Measurements from ENCODE around the gene BAZ2B.
"Not testable (repeated sequence)": the region's sequence is repeated elsewhere in the genome, so short reads cannot be mapped to it uniquely, and the experiment has no call there.

Gene BAZ2B

DNA sequence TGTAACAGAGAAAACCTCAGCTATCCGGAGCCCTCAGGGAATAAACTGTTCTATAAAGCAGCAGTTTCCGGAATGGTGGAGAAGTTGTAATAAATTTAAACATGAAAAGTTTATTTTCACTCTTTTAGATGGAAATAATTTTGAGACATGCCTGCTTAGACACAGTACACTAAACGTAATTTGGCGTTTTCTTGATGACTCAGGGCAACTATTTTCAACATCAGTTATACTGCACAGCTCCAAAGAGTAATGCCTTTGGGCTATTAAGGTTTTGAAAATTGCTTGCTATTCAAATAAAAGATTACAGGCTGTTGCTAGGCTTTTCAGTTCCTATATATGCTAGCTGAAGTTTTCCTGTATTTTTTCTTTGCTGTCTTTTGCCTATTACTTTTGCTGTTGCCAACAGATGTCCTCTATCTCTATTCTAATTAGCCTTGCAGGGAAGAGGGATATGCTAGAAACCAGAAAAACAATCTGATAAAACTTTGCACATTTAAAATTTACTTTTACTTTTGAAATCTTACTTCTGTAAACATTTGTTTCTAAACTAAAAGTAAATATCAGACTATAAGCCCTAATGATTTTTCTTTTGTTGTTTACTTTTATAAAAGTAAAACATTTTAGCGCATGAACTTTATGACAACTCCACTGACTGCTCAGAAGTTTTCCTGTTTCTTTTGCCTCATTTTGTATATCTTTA, 216.5 kb downstream of the BAZ2B start:
- DNase-seq: no peak

DNA sequence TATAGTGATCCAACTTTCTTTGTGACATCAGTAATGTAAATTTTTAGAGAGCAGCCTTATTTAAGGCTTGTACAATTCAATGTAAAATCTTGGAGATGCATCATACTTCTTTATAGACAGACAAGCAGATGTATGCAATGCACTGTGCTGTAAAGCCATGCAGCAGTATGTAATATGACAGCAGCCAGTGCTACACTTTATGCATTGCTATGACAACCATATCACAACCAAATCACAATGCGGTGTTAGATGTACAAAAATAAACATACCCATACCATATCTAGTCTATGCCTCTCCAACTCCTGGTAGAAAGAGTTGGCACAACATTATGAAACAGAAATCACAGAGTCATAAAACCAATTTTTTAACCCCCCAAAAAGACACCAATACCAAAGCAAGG, 219.5 kb downstream of the BAZ2B start:
- no peak for DNase-seq

- no peak for DNase-seq
Observed at GRCh38 chr2:159382447-159383028, 233.8 kb downstream of the BAZ2B start.

DNA sequence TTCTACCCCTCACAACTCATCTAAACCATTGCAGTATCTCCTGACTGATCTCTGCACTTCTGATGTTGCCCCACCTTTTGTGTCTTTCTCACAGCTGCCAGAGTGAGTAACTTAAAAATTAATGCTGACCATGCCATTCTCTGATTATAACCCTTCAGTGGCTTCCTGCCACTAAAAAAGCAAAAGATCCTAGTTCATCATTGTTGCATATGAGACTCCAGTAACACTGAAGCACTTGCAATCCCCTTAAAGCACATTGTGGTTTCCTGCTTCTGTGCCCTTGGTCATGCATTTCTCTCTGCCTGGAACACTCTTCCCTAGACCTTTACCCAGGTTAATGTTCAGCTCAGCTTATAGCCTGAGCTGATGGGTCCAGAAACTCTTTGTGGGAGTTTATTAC, 234.8 kb downstream of the BAZ2B start:
- no peak for DNase-seq

- no peak for DNase-seq
Observed at GRCh38 chr2:159380685-159381239, 235.6 kb downstream of the BAZ2B start.

DNA sequence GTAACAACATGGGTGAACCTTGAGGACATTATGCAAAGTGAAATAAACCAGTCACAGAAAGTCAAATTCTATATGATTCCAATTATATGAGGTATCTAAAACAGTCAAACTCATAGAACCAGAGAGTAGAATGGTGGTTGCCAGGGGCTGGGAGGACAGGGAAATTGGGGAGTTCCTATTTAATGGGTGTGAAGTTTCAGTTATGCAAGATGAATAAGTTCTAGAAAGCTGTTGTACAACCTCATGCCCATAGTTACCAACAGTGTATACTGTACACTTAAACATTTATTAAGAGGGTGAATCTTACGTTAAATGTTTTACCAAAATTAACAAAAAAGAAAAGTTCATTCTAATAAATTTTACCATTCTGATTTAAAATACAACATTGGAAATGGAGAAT, 237.2 kb downstream of the BAZ2B start:
- no peak for DNase-seq

DNA sequence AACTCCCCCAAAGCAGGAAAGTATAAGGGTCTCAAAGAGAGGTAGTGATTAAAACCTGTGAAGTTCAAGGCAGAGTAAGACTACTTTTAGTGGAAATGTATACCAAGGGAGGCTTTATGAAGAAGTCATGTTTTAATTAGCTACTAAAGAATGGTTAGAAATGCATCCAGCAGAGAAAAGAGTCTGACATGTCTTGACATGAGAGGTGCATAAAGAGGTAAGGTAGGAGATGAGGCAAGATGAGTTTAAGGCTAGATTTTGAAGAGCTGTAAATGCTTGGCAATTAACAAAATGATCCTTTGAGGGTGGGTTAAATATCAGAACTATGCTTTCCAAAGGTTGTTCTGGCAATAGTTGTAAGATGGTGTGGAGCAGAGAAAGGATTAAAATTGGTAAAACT, 241.1 kb downstream of the BAZ2B start:
- no peak for DNase-seq

DNA sequence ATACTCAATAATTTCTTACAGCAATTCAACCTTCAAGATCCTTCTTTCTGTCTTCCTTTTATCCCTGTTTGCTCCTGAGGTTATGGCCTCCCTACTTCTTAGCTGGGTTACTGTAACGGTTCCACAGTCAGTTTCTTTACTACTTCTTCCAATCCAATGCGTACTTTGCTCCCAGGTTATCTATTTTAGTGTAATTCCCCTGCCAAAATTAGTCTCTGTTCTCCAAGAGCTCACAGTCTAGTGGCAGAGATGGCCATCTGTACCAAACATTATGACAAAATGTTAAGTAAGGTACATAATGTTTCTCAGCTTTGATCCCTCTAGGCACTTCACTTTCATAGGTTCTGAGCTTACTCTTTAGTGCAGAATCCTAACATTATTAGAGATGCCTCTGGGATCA, 244.8 kb downstream of the BAZ2B start:
- no peak for DNase-seq

DNA sequence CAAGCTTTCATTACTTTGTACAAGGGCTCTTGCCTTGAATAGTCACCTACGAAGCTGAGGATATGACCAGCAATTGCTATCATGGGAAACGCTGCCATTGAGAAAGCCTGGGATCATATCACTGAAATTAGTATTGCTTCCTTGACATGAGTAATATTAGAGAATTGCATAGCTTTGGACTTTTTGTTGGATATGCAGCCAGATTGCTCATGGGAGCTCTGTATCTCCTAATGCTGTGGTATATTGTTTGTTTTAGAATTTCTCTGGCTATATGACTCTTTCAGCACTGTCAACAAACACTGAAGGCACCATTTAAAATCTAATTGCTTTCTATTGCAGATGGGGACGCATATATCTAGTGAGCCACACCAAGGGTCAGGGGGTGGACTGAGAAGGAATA, 249.8 kb downstream of the BAZ2B start:
- no peak for DNase-seq

DNA sequence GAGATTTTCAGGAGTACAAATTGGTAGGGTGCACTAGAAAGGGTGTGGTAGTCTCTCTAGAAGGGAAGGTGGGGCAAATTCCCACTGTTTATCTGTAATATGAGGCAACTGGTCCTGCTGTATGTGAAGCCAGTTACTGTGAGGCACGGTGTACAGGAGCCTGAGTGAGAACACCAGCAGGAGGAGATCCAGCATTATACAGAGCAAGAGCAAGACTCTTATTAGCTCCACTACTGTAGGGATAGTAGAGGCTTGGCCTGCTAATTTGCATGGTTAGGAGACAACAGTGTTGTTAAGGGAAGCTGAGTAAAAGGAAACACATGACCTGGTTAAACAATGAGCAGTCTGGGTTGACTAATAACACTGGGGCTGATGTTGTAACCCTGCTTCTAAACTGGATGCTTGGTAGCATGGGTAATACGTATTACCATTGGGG, 253.5 kb downstream of the BAZ2B start:
- no peak for DNase-seq

DNA sequence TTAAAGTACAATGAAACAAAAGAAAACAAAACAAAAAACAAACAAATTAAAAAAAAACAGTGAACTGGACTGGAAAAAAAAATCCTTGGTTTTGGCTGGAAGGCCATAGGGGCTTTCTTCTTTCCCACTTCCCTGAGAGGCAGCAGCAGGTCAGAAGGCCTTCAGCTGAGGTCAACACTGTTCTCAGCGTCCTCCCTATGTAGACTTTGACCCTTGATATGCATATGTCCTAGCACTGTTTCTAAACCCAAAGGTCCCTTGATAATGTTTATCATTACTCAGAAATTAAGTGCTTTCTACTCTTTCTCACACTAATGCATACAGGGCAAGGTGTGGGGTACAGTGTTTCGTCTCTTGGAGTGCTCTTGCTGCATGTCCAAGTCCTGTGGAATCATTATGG, 254.3 kb downstream of the BAZ2B start:
- no peak for DNase-seq

DNA sequence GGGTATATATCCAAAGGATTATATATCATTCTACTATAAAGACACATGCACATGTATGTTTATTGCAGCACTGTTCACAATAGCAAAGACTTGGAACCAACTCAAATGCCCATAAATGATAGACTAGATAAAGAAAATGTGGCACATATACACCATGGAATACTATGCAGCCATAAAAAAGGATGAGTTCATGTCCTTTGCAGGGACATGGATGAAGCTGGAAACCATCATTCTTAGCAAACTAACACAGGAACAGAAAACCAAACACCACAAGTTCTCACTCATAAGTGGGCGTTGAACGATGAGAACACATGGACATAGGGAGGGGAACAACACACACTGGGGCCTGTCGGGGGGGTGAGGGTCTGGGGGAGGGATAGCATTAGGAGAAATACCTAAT, 254.7 kb downstream of the BAZ2B start:
- not testable (repeated sequence) for DNase-seq

DNA sequence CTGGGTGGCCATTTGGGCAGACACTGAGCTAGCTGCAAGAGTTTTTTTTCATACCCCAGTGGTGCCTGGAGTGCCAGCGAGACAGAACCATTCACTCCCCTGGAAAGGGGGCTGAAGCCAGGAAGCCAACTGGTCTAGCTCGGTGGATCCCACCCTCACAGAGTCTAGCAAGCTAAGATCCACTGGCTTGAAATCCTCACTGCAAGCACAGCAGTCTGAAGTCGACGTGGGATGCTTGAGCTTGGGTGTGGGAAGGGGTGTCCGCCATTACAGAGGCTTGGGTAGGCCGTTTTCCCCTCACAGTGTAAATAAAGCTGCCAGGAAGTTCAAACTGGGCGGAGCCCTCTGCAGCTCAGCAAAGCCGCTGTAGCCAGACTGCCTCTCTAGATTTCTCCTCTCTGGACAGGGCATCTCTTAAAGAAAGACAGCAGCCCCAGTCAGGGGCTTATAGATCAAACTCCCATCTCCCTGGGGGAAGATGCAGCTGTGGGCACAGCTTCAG, 260.2 kb downstream of the BAZ2B start:
- no peak for DNase-seq

GRCh38 chr2:159351977-159352376, 264.4 kb downstream of the BAZ2B start:
- no peak for DNase-seq

DNA sequence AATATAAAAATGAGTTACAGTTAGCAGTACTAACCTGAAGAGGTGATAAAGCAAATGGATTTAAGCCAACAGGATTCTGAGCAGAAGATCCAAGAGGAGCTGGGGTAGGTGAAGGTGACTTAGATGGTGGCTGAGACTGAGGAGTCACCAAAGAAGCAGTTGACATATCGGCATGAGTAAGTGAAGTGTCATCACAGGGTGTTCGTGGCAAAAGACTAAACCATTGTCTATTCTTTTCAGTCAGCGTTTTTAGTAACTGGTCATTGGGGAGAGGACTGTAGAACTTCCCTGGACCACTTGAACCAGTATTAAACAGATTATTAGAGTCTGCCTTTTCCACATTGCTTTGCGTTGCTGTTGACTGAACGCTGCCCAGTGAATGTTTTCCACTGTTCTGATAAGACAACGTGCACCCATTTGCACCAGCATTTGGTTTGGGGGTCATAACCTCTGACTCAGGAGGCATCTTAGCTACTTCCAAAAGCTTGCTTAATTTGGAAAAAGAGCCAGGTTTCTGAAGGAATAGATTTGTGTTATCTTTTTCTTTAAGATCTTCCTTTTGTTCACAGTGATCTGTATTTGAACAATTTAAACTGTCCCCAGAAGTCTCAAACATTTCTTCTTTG, 266.6 kb downstream of the BAZ2B start:
- no peak for DNase-seq

- no peak for DNase-seq
Observed at GRCh38 chr2:159326569-159327255, 289.6 kb downstream of the BAZ2B start.

DNA sequence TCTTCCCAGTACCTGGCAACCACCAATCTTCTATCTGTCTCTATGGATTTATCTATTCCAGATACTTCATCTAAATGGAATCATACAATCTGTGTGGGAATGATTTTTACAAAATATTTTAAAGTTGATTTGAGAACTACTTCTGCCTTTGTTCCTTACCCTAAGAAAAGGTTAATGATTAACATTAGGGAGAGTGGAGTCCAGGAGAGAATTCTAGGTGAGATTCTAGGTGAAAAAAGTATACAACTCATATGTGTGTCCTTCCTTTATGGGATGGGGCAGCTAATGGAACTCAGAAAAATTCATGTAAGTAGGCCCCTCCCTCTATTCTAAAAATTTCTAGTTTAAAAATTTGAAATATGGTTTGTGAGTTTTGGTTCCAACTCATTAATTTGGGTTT, 293.9 kb downstream of the BAZ2B start:
- no peak for DNase-seq

DNA sequence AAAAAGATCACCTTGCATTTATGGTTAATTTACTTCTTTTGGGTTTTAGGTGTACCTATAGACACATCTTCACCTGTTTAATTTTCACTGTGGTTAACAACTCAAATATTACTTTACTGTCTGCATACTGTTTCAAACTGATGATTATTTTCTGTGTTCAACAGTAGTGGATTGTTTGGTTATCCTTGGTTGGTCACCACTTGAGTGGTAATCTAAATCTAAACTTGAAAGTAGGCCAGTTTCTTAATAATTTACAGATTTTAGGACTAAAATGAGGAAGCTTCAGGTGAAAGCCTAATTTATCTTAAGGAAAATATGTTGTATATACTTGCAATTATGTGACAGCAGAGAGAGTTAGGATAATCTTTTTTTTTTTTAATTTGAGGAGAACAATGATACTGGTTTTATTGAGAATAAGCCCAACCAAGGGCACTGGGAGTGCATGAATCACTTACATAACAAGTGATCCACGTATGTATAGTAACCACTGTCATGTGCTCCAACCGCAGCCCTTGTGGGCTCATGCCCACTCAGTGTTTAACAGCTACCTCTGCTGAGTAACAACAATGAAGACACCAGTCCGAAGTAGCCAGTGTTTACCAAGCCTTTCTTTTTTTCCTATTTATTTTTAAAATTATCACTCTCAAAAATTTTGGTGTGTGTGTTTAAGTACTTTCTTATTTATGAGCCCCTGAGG, 298.8 kb downstream of the BAZ2B start:
- DNase-seq: no peak

DNA sequence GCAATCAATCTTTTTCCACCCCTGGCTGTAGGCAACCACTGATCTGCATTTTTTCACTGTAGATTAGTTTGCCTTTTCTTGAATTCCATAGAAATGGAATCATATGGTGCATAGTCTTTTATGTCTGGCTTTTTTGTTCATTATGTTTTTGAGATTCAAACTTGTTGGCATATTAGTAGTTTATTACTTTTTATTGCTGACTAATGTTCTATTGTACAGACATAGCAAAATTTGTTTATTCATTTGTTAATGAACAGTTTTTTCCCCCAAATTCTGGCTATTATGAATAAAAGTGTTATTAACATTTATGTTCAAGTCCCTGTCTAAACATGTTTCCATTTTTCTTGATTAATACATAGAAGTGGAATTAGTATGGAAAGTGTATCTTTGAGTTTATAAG, 308.4 kb downstream of the BAZ2B start:
- DNase-seq: no peak

DNA sequence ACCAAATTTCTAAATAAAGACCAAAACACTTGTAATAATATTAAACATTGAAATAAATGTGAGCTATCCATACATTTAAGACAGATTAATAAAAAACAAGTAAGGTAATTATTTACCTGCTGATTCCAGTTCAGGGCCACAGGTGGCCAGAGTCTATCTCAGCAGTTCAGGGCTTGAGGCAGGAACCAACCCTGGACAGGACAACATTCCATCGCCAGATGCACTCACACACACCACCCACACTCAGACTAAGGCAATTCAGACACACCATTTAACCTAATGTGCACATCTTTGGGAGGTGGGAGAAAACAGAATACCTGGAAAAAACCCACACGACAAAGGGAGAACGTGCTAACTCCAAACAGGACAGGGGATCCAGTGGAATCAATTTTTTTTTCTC, 315.8 kb downstream of the BAZ2B start:
- DNase-seq: no peak

GRCh38 chr2:159298967-159299366, 317.4 kb downstream of the BAZ2B start:
- DNase-seq: no peak

- DNase-seq: no peak
Observed at GRCh38 chr2:159297042-159297707, 319.2 kb downstream of the BAZ2B start.
